Thyroid gland (tissue), 4 donors: ENCODE measurements around the gene MARCHF2.

Experiments used
- CTCF ChIP-seq, 6 experiments: fragments of 200-600 bp in 3 of 6; fragments of 450-650 bp in 3 of 6; sonication (generic) in 3 of 6; IDR thresholded peaks; one replicate each; pipeline ENCODE4 v1.5.1; 2016 to 2019; ENCODE audit warnings: antibody characterized with exemption in 6 of 6, mild to moderate bottlenecking in 2 of 6, inconsistent platforms in 1 of 6, moderate library complexity in 1 of 6
- POLR2A ChIP-seq, 2 donors: fragments of 450-650 bp; IDR thresholded peaks; one replicate each; pipeline ENCODE4 v1.6.1; 2017; ENCODE audit warnings: antibody characterized with exemption in 2 of 2, mild to moderate bottlenecking in 2 of 2, moderate library complexity in 1 of 2

GRCh38 chr19:8387688-8388611 is 25.2 kb upstream of the MARCHF2 start:
- no peak for TF ChIP-seq CTCF (IDR thresholded peaks at IDR 0.05)
- TF ChIP-seq POLR2A (IDR thresholded peaks at IDR 0.05) = no peak
